ENCODE data around the gene ARID3A.

ARID3A gene

GRCh38 chr19:892243-892893 lies 33.5 kb upstream of the ARID3A start:
- no peak for FAIRE-seq

GRCh38 chr19:892894-893689 lies 32.7 kb upstream of the ARID3A start, which contains the start of the genes MED16 and RNU6-9:
MED16 (minus strand) TSS chr19:893187; CDS start chr19:891131, 2,056 bp downstream.
RNU6-9 (plus strand) TSS chr19:893484.
- peak; percentile 82 for FAIRE-seq

- FAIRE-seq: no peak
Measured at GRCh38 chr19:896434-896833, 29.4 kb upstream of the ARID3A start.

GRCh38 chr19:896999-897398 lies 28.8 kb upstream of the ARID3A start:
- no peak for FAIRE-seq

GRCh38 chr19:897442-898039 lies 28.3 kb upstream of the ARID3A start:
- FAIRE-seq: no peak

- FAIRE-seq: no peak
Measured at GRCh38 chr19:898663-899062, 27.2 kb upstream of the ARID3A start.

- FAIRE-seq: no peak
Measured at GRCh38 chr19:899336-900042, 26.3 kb upstream of the ARID3A start.

GRCh38 chr19:900043-900301 lies 25.9 kb upstream of the ARID3A start:
- no peak for FAIRE-seq

GRCh38 chr19:900302-901111 lies 25.3 kb upstream of the ARID3A start:
- FAIRE-seq: no peak

GRCh38 chr19:901216-902092 lies 24.4 kb upstream of the ARID3A start:
- no peak for FAIRE-seq

- FAIRE-seq: no peak
Measured at GRCh38 chr19:902093-902370, 23.8 kb upstream of the ARID3A start.

GRCh38 chr19:902446-903226 lies 23.2 kb upstream of the ARID3A start:
- no peak for FAIRE-seq

- FAIRE-seq: no peak
Measured at GRCh38 chr19:903266-903797, 22.5 kb upstream of the ARID3A start.

GRCh38 chr19:904545-904944 lies 21.3 kb upstream of the ARID3A start:
- FAIRE-seq: no peak

GRCh38 chr19:906480-906879 lies 19.4 kb upstream of the ARID3A start:
- no peak for FAIRE-seq

- FAIRE-seq: no peak
Measured at GRCh38 chr19:907183-907853, 18.5 kb upstream of the ARID3A start.

GRCh38 chr19:911197-912033 lies 14.4 kb upstream of the ARID3A start:
- FAIRE-seq: no peak

GRCh38 chr19:912181-913079 lies 13.4 kb upstream of the ARID3A start:
- no peak for FAIRE-seq
